ENCODE data around the gene CHADL.
A peak's percentile ranks its signal among the peaks of the same experiment; 100 is the strongest.

Gene CHADL

DNA sequence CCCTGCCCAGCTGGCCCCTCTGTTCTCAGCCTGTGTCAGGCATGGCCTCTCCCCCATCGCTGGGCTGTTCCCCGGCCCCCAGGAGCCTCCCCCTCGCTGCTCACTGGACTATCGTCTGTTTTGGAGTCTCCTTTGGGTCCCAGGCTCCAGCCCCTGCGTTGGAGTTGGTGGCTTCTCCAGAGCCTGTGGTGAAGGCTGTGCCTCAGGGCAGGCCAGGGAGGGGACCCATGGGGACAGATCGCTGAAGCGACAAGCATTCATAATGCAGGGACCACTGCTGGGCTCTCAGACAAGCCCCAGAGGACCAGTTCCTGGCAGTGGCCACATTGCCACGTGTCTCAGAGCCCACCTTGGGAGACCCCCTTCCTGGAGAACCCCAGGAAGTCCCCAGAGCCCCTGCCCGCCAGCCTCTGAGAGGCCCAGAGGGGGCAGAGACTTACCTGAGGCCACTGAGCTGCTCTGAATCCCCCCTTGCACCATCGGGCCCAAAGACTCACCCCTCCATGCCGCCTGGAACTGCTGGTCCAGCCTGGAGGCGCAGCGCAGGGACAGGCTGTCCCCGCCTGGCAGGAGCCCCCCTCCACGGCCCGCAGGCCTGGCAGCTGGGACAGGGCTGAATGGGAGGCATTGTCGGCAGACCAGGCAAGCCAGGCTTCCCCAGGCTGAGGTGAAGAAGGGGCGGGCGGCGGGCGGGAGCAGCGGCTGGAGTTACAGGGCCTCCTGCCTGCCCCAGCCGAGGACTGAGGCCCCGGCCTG is at the start of gene CHADL:
Gene CHADL, minus strand, starts transcription at position 555 of the 756 bp plus-strand sequence. Its CDS starts 50 bp downstream, at position 505.
- no peaks in the 10 kb centered on the region for H3K4me1 ChIP-seq (ENCODE audit: control insufficient read depth, insufficient read depth, low read length)
- H3K36me3 ChIP-seq (ENCODE audit: control insufficient read depth, insufficient read depth, low read length): peaks cover 2% of the 10 kb centered on the region
- H3K27me3 ChIP-seq (ENCODE audit: control insufficient read depth, insufficient read depth, low read length): no peaks in the 10 kb centered on the region
- H3K9ac ChIP-seq (ENCODE audit: low read depth, low read length): peak within 1 kb of the TSS; percentile 54
- H3K4me3 ChIP-seq (ENCODE audit: low read depth, low read length): no peak within 1 kb of the TSS
- H3K9me3 ChIP-seq (ENCODE audit: control insufficient read depth, insufficient read depth, low read length): no peaks in the 10 kb centered on the region

DNA sequence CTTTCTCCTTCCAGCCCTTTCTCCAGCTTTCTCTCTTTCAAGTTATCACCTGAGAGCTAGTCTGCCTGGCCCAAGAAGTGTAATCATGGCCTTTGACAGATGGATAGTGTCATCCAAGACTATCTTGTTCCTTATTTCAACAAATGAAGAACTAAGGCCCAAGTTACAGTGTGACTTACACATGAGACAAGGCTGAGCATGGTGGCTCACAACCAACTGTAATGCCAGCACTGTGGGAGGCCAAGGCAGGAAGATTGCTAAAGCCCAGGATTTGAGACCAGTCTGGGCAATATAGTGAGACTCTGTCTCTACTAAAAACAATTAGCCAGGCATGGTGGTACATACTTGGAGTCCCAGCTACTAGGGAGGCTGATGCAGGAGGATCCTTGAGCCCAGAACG is 48.9 kb upstream of the CHADL start:
- Histone ChIP-seq H3K36me3 (ENCODE audit: control insufficient read depth, insufficient read depth, low read length) (peaks cover 4% of the 10 kb centered on the region), H3K9ac (ENCODE audit: low read depth, low read length) (no peak overlapping the region), H3K27me3 (ENCODE audit: control insufficient read depth, insufficient read depth, low read length) (no peaks in the 10 kb centered on the region), H3K4me3 (ENCODE audit: low read depth, low read length) (no peak overlapping the region), H3K4me1 (ENCODE audit: control insufficient read depth, insufficient read depth, low read length) (peaks cover 6% of the 10 kb centered on the region), H3K9me3 (ENCODE audit: control insufficient read depth, insufficient read depth, low read length) (no peaks in the 10 kb centered on the region)

- Histone ChIP-seq H3K9ac (ENCODE audit: low read depth, low read length) (peak overlapping the region; percentile 30), H3K4me3 (ENCODE audit: low read depth, low read length) (no peak overlapping the region), H3K4me1 (ENCODE audit: control insufficient read depth, insufficient read depth, low read length) (peaks cover 6% of the 10 kb centered on the region), H3K9me3 (ENCODE audit: control insufficient read depth, insufficient read depth, low read length) (no peaks in the 10 kb centered on the region), H3K36me3 (ENCODE audit: control insufficient read depth, insufficient read depth, low read length) (peaks cover 7% of the 10 kb centered on the region), H3K27me3 (ENCODE audit: control insufficient read depth, insufficient read depth, low read length) (no peaks in the 10 kb centered on the region)
Observed at GRCh38 chr22:41288245-41288946, 47.7 kb upstream of the CHADL start.

DNA sequence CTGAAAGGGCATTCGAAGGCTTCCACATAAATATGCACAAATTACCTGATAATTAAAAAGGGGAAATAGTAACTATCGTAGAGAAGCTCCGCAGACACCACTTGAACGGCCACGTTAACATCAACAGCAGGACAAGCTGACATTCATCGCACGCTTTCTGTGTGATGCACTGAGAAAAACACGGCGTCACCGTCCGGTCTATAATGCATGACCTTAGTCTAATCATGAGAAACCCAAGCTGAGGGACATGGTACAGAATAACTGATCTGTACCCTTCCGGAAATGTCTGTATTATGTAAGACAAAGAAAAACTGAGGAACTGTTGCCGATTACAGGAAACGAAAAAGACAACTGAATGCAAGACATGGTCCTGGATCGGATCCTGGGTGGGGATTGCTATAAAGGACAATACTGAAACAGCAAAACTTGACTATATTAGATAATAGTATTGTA is 45.9 kb upstream of the CHADL start:
- peak overlapping the region; percentile 50 for H3K4me3 ChIP-seq (ENCODE audit: low read depth, low read length)
- peaks cover 6% of the 10 kb centered on the region for H3K4me1 ChIP-seq (ENCODE audit: control insufficient read depth, insufficient read depth, low read length)
- peaks cover 14% of the 10 kb centered on the region for H3K36me3 ChIP-seq (ENCODE audit: control insufficient read depth, insufficient read depth, low read length)
- no peaks in the 10 kb centered on the region for H3K27me3 ChIP-seq (ENCODE audit: control insufficient read depth, insufficient read depth, low read length)
- no peak overlapping the region for H3K9ac ChIP-seq (ENCODE audit: low read depth, low read length)
- no peaks in the 10 kb centered on the region for H3K9me3 ChIP-seq (ENCODE audit: control insufficient read depth, insufficient read depth, low read length)

- peak within 1 kb of the TSS; percentile 84 for H3K9ac ChIP-seq (ENCODE audit: low read depth, low read length)
- no peaks in the 10 kb centered on the region for H3K9me3 ChIP-seq (ENCODE audit: control insufficient read depth, insufficient read depth, low read length)
- H3K36me3 ChIP-seq (ENCODE audit: control insufficient read depth, insufficient read depth, low read length): peaks cover 20% of the 10 kb centered on the region
- no peaks in the 10 kb centered on the region for H3K27me3 ChIP-seq (ENCODE audit: control insufficient read depth, insufficient read depth, low read length)
- H3K4me1 ChIP-seq (ENCODE audit: control insufficient read depth, insufficient read depth, low read length): peaks cover 5% of the 10 kb centered on the region
- H3K4me3 ChIP-seq (ENCODE audit: low read depth, low read length): peak within 1 kb of the TSS; percentile 86
Observed at GRCh38 chr22:41285820-41286638, 45.3 kb upstream of the CHADL start, which contains the start of gene RANGAP1. TSS of gene RANGAP1 (minus strand) at chr22:41286187. CDS start at chr22:41281044, 5,143 bp downstream.

DNA sequence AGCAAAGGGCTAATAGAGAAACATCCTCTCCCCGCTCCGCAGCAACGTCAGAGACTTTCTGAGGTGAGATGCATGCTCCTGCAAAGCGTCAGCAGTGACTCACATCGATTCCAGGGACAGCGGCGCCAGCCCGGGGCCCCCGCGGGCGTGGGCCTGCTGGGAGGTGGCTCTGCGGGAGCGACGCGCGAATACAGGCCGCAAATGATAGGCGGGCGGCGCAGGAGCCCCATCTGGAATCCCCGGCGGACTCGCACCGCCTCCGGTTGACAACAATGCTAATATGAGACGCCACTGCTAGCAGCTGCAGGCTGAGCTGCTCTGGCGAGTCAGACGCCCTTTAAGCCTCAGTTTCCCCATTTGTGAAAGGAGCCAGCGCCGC is 44.7 kb upstream of the CHADL start:
- Histone ChIP-seq H3K27me3 (ENCODE audit: control insufficient read depth, insufficient read depth, low read length) (no peaks in the 10 kb centered on the region), H3K9me3 (ENCODE audit: control insufficient read depth, insufficient read depth, low read length) (no peaks in the 10 kb centered on the region), H3K4me1 (ENCODE audit: control insufficient read depth, insufficient read depth, low read length) (peaks cover 2% of the 10 kb centered on the region), H3K36me3 (ENCODE audit: control insufficient read depth, insufficient read depth, low read length) (peaks cover 26% of the 10 kb centered on the region), H3K4me3 (ENCODE audit: low read depth, low read length) (peak overlapping the region; percentile 86), H3K9ac (ENCODE audit: low read depth, low read length) (peak overlapping the region; percentile 84)

GRCh38 chr22:41284465-41284864 is 43.7 kb upstream of the CHADL start:
- no peaks in the 10 kb centered on the region for H3K9me3 ChIP-seq (ENCODE audit: control insufficient read depth, insufficient read depth, low read length)
- H3K4me1 ChIP-seq (ENCODE audit: control insufficient read depth, insufficient read depth, low read length): no peaks in the 10 kb centered on the region
- H3K27me3 ChIP-seq (ENCODE audit: control insufficient read depth, insufficient read depth, low read length): no peaks in the 10 kb centered on the region
- peak overlapping the region; percentile 86 for H3K4me3 ChIP-seq (ENCODE audit: low read depth, low read length)
- H3K36me3 ChIP-seq (ENCODE audit: control insufficient read depth, insufficient read depth, low read length): peaks cover 33% of the 10 kb centered on the region
- no peak overlapping the region for H3K9ac ChIP-seq (ENCODE audit: low read depth, low read length)

- Histone ChIP-seq H3K9me3 (ENCODE audit: control insufficient read depth, insufficient read depth, low read length) (no peaks in the 10 kb centered on the region), H3K36me3 (ENCODE audit: control insufficient read depth, insufficient read depth, low read length) (peaks cover 36% of the 10 kb centered on the region), H3K9ac (ENCODE audit: low read depth, low read length) (no peak overlapping the region), H3K4me3 (ENCODE audit: low read depth, low read length) (no peak overlapping the region), H3K27me3 (ENCODE audit: control insufficient read depth, insufficient read depth, low read length) (no peaks in the 10 kb centered on the region), H3K4me1 (ENCODE audit: control insufficient read depth, insufficient read depth, low read length) (no peaks in the 10 kb centered on the region)
Observed at GRCh38 chr22:41280854-41281253, 40.1 kb upstream of the CHADL start.

DNA sequence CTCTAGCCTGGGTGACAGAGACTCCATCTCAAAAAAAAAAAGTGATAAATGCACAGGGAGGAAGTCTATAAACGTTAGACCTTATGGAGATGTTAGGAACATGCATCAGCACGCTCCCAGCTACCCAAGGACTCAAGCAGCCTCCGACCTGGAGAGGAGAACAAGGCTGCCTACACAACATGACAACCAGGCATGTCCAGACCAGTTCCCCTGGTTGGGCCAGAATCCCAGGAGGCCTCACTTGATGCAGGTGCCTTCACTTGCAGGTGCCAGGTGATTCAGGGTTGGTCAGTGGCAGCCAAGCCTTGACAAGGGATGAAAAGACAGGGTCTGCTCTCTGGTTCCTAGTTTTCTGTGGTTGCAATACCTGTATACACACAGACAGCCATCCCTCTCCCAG is 39.3 kb upstream of the CHADL start:
- no peaks in the 10 kb centered on the region for H3K9me3 ChIP-seq (ENCODE audit: control insufficient read depth, insufficient read depth, low read length)
- no peak overlapping the region for H3K4me3 ChIP-seq (ENCODE audit: low read depth, low read length)
- H3K9ac ChIP-seq (ENCODE audit: low read depth, low read length): no peak overlapping the region
- no peaks in the 10 kb centered on the region for H3K27me3 ChIP-seq (ENCODE audit: control insufficient read depth, insufficient read depth, low read length)
- no peaks in the 10 kb centered on the region for H3K4me1 ChIP-seq (ENCODE audit: control insufficient read depth, insufficient read depth, low read length)
- peaks cover 36% of the 10 kb centered on the region for H3K36me3 ChIP-seq (ENCODE audit: control insufficient read depth, insufficient read depth, low read length)

- no peak overlapping the region for H3K9ac ChIP-seq (ENCODE audit: low read depth, low read length)
- no peaks in the 10 kb centered on the region for H3K27me3 ChIP-seq (ENCODE audit: control insufficient read depth, insufficient read depth, low read length)
- H3K9me3 ChIP-seq (ENCODE audit: control insufficient read depth, insufficient read depth, low read length): no peaks in the 10 kb centered on the region
- H3K4me1 ChIP-seq (ENCODE audit: control insufficient read depth, insufficient read depth, low read length): no peaks in the 10 kb centered on the region
- H3K4me3 ChIP-seq (ENCODE audit: low read depth, low read length): no peak overlapping the region
- H3K36me3 ChIP-seq (ENCODE audit: control insufficient read depth, insufficient read depth, low read length): peaks cover 46% of the 10 kb centered on the region
Observed at GRCh38 chr22:41274856-41275255, 34.1 kb upstream of the CHADL start.

DNA sequence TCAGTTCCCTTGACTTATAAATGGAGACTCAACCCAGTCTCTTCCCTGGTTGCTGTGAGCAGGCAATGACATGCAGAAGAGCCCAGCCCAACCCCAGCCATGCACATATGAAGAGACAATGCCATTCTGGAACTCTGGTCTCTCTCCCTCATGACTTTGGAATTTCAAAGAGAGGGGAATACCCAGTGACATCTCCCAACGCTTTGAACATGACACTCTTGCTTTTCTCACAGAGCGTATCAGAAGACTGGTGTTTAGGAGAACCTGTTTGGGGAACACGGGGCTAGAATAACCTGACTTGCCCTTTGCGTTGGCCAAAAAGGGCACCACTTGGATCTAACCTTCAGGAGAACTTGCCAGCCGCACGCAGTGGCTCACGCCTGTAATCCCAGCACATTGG is 32.4 kb upstream of the CHADL start:
- Histone ChIP-seq H3K4me1 (ENCODE audit: control insufficient read depth, insufficient read depth, low read length) (no peaks in the 10 kb centered on the region), H3K36me3 (ENCODE audit: control insufficient read depth, insufficient read depth, low read length) (peaks cover 62% of the 10 kb centered on the region)

More for the DNA sequence above, 32.4 kb upstream of the CHADL start:
- Histone ChIP-seq H3K9me3 (ENCODE audit: control insufficient read depth, insufficient read depth, low read length) (no peaks in the 10 kb centered on the region), H3K4me3 (ENCODE audit: low read depth, low read length) (no peak overlapping the region), H3K9ac (ENCODE audit: low read depth, low read length) (no peak overlapping the region), H3K27me3 (ENCODE audit: control insufficient read depth, insufficient read depth, low read length) (no peaks in the 10 kb centered on the region)
